ENCODE data around the gene WRAP73.
"Not testable (repeated sequence)": the region's sequence is repeated elsewhere in the genome, so short reads cannot be mapped to it uniquely, and the experiment has no call there.

WRAP73 gene

DNA sequence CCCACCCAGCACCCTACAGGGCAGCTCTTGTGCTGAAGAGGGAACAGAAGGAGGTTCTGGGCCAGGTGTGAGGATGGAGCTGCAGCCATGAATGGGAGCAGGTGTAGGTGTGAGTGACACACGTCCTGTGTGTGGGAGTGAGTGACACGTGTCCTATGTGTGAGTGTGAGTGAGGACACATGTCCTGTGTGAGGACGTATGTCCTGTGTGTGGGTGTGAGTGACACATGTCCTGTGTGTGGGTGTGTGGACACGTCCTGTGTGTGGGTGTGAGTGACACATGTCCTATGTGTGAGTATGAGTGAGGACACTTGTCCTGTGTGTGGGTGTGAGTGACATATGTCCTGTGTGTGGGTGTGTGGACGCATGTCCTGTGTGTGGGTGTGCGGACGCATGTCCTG lies 65.0 kb downstream of the WRAP73 start:
- Histone ChIP-seq H3K4me3 (ENCODE audit: low read length) (no peak overlapping the region), H3K9ac (ENCODE audit: low read depth, low read length) (no peak overlapping the region), H3K27ac (ENCODE audit: low read length) (no peak overlapping the region), H3K4me1 (ENCODE audit: insufficient read depth, low read length) (peaks cover 3% of the 10 kb centered on the region; the same call in 1 of the 2 replicates), H3K36me3 (ENCODE audit: insufficient read depth, low read depth, low read length) (0 out of 2 replicates have a peak, but pooled peaks cover 5% of the 10 kb centered on the region), H3K9me3 (ENCODE audit: insufficient read depth, low read depth, low read length) (peaks cover 12% of the 10 kb centered on the region; the same call in 1 of the 2 replicates), H3K27me3 (ENCODE audit: insufficient read depth, low read length) (no peaks in the 10 kb centered on the region)

DNA sequence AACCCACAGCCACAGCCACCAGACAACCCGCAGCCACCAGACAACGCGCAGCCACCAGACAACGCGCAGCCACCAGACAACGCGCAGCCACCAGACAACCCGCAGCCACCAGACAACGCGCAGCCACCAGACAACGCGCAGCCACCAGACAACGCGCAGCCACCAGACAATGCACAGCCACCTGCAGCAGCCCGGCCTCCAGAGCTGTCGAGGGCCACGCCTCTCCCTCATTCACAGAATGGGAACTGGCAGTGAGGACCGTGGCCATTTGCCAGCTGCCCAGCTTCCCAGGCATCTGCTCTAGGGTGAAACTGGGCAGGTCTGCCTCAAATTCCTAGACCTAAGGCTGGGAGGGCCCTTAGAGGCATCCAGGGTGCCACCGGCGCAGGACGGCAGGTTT lies 66.2 kb downstream of the WRAP73 start:
- H3K27ac ChIP-seq (ENCODE audit: low read length); H3K27me3 ChIP-seq (ENCODE audit: insufficient read depth, low read length); H3K9ac ChIP-seq (ENCODE audit: low read depth, low read length); H3K4me1 ChIP-seq (ENCODE audit: insufficient read depth, low read length); H3K36me3 ChIP-seq (ENCODE audit: insufficient read depth, low read depth, low read length); H3K4me3 ChIP-seq (ENCODE audit: low read length): not testable (repeated sequence)
- H3K9me3 ChIP-seq (ENCODE audit: insufficient read depth, low read depth, low read length) = peaks cover 12% of the 10 kb centered on the region; the same call in 1 of the 2 replicates

GRCh38 chr1:3581296-3582036 lies 68.4 kb downstream of the WRAP73 start:
- Histone ChIP-seq H3K36me3 (ENCODE audit: insufficient read depth, low read depth, low read length) (0 out of 2 replicates have a peak, but pooled peaks cover 5% of the 10 kb centered on the region), H3K4me3 (ENCODE audit: low read length) (no peak overlapping the region), H3K9me3 (ENCODE audit: insufficient read depth, low read depth, low read length) (peaks cover 12% of the 10 kb centered on the region; the same call in 1 of the 2 replicates), H3K4me1 (ENCODE audit: insufficient read depth, low read length) (no peaks in the 10 kb centered on the region), H3K9ac (ENCODE audit: low read depth, low read length) (no peak overlapping the region), H3K27ac (ENCODE audit: low read length) (no peak overlapping the region), H3K27me3 (ENCODE audit: insufficient read depth, low read length) (no peaks in the 10 kb centered on the region)
